HuH-7 (cell line): ENCODE measurements around the gene FAAP100.
A peak's percentile ranks its signal among the peaks of the same experiment; 100 is the strongest.

Experiments
- DNase-seq: peaks from one replicate; pipeline ENCODE4 v3.0.0; 2011; ENCODE audit warnings: low spot score

The FAAP100 gene

DNA sequence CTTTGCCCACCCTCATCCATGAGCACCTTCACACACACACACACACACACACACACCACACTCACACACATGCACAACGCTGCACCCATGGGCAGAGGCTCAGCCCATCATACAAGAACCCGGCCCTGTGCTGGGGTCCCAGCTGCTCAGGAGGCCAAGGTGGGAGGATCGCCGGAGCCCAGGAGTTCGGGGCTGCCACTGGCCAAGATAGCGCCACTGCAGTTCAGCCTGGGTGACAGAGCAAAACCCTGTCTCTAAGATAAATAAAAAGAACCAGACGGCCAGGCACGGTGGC, 27.3 kb downstream of the FAAP100 start:
- no peak for DNase-seq

DNA sequence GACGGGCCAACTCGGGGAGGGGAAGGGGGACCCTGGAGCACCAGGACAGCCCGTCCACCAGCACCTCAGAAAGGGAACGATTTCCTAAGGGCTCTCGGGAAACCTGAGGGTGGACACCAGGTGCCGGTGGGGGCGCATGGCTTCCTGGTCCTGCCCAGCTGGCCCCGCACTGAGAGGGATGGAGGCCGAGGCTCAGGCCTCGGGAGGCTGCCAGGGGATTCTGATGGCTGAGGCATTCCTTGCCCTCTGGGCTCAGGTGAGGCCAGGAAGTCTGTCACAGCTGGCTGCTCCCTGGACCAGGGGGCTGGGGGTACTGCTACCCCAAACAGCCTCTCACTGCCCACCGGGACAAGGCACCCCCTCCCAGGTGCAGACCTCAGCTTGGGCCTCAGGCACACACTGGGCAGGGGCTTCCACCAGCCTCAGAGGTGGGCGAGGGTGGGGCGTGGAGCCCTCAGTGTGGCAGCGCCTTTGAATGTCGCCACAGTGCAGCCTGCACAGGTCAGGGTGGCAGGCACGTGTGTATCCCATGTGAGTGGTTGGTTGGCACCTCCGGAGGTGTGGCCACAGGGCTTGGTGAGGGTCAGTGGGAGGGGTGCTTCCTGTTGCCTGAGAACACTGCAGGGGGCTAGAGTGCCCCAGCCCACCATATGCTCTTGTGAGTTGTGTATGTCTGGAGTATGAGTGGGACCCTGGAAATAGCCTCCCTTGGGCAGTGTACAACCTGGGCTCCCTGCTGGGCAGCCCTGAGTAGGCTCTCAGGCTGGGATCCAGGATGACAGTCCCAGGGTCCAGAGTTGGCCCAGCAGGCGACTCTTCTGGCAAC, 27.9 kb downstream of the FAAP100 start:
- DNase-seq: no peak

DNA sequence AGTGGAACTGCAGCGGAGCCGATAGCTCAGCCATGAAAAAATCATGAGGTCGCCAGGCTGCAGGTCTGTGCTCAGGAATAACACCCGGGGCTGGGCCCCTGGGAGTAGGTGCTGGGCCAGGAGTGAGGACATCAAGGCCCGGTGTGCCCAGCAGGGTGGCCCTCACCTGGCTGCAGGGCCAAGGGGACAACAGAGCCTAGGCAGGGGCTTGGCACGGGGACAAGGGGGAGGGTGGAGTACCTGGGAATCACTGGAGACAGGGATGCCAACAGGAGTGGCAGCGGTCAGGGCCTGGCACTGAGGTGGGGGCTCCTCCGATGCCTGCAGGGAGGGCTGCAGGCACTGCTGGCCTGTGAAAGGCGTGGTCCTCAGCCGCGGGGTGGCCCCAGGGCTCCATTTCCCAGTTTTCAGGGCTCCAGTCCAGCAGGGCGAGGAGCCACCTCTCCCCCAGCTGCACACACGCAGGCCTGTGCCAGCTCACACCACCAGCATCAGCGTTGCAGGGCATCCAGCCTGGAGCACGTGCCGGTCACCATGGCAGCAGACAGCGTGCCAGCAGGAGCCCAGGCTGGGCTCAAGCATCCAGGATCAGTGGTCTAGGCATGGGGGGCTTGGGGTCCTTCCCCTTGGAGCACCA, 28.6 kb downstream of the FAAP100 start:
- DNase-seq: no peak

DNA sequence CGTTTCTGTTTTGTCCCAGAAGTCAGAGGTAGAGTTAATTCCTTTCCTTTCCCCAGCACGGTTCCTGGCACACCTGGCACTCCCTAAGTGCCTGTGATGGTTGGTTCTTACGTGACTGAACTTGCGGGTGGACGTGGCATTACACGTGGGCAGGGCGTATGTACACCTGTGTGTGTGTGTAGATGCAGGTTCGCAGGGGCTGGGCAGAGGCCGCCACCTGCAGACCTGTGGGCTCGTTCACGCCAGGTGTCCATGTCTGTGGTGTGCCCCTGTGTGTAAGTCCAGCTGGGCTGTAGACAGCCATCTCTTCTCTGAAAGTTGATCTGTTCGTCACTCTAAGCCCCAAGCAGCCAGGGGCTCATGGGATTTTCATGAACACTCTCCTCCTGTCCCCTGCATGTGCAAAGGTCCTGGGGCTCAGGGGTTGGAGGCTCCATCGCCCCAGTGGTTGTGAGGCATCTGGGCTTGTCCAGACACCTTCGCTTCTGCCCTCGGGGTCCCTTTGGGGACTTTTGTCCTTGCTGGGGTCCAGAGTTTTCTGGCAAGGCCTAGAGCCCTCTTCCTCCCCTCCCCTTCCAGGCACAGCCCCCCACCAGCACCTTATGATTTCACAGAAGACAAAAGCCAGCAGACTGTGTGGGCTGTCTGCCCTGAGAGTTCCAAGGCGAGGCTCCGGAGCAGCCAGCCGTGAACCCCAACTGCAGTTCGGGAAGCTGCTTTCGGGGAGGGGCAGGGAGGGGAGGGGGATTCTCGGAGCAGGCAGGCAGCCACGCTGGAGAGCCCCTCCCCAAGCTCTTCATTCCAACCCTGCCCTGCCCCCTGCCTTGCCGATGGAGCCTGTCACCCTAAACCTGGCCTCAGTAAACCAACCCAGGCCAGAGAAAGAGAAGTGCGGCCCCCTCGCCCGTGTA, 29.4 kb downstream of the FAAP100 start:
- DNase-seq: peak; percentile 86

DNA sequence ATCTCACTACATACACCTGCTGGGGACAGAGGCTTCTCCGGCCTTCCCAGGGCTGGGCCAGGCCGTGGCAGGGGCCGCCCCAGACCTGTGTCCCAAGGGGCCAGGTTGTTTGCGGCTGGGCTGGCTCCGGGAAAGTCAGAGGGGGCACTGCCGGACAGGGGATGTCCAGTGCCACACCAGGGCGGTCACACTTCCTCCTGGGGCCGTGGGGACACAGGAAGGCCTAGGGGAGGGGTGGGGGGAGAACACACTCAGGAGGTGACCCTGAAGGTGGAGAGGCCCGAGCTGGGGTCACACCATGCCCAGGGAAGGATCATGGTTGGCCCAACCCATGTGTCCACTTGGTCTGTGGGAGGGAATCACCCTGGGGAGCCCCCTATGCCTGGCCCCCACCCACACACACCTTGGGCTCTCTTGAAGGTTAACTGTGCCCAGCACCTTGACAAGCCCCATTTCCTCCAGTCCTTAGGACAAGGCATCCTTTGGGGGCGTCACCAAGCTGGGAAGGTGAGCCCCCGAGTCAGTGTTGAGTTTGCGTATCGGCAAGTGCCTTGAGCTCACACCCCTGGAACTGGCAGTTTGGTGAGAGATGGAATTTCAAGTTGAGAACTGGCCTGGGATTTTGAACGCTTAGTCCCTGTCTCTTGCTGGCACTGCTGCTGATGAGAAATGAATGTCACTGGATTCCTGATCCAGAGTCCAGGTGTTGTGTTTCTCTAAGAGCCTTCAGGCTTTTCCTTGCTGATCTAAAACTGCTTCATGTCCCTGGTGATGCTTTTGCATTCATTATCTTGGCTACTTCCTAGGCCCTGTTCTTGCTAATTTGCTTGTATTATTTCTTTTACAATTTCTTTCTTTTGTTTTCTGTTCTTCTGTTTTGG, 31.9 kb downstream of the FAAP100 start:
- no peak for DNase-seq

DNA sequence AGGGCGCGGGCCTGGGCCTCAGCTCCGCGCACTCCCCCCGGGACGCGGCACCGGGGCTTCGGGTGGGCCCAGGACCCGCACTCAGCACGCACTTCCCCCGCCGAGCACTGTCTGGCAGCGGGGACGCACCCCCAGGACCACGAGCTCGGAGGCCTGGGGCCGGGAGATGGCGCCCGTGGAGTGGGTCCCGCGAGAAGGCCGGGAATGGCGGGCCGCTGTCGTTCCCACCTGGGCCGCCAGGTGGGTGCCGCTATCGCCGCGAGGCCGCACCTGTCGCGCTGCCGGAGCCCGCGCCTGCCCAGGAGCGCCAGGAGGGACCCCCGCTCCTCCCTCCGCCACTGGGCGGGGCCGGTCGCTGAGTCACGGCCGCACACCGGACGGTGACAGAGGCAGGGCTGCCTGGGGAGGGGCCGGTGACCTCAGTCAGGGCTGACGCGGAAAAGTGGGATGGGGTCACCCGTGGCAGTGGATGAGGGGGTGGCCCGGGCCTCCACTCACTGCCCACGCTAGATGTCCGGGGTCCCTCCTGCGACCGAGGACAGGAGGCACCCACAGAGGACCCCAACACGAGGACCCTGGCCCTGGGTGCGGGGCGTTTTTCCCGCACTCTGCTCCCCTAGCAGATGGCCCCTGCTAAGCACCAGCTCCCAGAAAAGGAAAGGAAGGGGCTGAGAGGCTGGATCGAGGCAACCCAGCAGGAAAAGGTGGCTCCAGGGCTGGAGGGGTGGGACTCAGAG, 32.7 kb downstream of the FAAP100 start:
- no peak for DNase-seq

DNA sequence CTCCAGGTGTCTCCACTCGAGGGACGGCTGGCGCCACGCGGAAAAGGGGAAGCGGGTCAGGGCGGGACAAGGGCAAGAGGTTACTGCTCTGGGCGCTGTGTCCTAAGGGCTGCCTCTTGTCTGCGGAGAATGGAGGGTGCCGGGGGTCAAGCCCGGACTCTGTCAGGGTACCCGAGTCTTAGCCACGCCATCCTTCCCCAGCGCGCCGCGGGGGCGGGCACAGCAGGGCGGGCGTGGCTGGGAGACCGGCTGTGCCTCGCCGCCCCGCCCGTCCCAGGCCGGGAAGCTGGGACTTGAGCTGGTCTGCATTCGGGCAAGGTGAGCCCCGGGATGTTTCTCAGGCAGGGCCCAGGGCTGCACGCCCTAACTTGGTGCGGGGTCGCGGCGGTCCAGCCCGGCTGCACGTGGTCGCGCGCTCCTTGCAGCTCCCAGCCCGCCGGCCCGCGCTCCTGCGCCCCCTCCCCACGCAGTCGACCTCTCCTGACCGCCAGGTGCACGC, 33.3 kb downstream of the FAAP100 start:
- DNase-seq: no peak

DNA sequence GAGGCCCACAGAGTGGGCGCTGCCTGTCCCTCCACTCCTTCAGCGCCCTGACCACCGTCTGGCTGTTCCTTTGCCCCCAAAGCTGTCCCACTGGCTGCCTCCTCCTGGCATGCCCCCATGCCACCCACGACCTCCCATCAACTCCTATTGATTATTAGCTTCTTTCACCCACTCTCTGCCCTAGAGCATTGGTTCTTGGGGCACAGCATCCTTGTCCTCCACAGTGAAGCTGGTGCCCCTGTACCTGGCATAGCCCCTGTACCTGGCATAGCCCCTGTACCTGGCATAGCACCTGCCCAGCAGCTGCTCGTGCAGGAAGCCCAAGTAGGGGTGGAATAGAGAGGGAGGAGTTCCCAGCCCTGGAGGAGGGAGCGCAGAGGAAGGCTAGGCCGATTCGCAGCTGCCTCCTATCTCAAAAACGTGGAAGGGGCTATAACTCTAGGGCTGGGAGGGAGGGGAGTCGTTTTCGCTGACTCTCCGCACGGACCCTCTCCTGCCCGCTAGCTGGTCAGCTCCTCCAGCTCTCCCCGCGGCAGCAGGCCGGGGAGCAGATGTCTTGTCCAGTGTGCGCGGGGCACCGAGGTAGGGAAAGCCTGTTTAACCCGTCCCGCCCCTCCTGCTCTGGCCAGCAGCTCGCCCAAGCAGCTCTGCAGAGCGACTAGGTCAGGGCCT, 33.9 kb downstream of the FAAP100 start:
- DNase-seq: no peak

DNA sequence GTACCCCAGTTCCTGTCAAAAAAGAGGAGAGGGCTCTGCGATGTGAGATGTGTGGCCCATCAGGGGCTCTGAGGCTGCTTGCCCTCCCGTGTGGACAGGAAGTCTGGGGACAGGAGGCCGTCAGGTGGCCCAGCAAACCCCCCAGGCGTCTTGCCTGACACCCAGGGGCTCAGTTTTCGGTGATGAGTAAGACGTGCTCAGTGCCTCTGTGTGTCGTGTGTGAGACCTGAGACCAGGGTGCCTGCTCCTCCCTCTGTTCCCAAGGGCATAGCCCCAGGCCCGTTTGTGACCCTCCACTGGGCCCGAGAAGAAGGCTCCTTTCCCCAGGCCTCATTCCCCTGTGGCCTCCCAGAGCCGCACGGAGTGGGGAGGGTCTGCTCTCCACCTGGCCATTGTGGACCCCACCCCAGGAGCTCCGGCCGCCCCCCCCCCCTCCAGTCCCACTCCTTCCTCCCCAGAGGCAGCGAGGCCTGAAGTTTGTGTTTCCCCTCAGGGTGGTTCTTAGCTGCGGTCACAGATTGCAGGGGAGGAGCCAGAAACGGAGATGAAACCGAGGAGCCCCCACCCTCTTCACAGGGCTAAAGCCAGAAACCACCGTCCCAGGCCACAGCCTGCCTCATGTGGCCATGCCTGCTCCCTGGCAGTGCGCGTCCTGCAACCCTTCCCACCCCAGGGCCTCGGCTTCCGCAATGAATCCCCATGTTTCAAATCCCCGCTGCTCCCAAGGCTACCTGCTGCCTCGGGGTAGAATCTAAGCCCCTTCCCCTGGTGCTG, 34.6 kb downstream of the FAAP100 start:
- no peak for DNase-seq

DNA sequence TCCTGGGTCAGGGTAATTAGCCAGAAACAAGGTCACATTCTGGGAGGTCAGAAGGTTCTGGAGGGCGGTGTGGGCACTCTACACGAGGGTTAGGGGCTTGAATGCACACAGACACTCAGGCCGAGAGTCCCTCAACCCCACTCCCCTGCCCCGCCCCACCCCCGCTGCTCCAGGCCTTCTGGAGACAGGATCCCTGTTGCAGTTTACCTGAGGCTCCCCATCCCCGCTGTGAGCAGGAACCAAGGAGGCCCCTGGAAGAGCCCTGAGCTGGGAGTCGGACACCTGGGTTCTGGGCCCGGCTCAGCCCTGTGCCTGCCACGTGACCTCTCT, 35.2 kb downstream of the FAAP100 start:
- DNase-seq: no peak

DNA sequence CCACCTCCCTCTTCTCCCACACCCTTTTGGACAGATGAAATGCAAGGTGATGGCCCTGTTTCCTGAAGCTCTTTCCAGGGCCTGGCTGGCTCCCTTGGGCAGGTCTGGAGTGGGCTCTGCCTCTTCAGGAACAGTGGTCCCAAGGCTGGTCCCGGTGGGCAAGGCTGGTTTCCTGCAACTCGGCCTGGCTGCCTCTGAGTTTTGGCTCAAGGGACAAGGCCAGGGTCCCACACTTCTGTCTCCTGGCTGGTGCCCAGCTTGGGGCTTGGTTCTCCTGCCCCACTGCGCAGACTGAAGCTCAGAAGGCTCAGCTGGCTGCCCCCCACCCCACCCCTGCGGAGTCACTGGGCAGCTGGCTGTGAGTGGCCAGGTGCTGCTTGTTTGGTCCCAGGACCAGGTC, 35.7 kb downstream of the FAAP100 start:
- DNase-seq: no peak

DNA sequence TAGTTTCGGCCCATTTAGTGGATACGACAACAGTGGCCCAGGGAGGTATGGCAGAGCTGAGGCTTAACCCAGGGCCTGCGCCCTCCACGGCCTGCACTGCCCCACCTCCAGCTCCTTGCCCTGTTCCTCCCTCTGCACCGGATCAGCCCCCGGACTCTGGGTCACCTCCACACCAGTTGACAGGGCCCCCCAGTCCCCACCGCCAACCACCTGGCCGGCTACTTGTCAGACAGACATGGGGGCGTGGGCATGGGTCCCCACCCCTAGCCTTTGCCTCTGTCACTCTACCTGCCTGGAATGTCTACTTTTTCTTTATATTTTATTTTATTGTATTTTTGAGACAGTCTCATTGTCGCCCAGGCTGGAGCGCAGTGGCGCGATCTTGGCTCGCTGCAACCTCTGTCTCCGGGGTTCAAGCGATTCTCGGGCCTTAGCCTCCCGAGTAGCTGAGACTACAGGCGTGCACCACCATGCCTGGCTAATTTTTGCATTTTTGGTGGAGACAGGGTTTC, 36.6 kb downstream of the FAAP100 start:
- DNase-seq: no peak

DNA sequence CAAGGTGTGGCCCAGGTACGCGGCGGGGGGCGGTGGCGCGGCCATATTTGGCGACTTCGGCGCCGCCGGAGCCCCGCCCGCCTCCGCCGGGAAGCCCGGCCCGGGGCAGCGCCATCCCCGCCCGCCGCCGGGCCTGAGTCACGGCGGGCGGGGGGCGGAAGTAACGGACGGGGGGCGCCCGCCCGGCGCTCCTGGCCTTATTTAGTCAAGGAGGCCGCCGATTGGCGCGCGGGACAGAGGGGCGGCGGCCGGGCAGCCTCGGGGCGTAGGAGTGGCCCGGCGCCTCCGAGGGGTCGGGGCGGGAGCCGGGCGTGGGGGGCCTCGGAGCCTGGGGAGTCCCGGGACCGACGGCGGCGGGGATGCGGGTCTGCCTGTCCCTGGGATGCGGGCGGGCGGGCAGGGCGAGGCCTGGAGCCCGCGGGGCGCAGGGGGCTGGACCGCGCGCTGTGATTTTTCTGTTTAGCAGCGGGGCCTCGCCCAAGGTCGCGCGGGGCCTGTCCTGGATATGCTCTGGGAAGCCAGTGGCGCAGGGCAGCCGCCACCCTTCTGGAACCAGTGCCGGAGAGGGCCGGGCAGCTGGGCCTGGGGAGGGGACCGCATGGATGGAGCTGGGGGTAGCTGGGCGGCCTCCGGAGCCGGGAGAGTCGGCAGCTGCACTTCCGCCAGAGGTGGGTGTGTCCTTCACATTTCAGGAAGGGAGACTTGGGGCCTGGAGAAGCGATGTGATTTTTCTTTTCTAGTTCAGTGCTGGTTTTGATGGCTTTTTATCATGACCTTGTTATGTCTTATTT, 37.2 kb downstream of the FAAP100 start:
- no peak for DNase-seq

DNA sequence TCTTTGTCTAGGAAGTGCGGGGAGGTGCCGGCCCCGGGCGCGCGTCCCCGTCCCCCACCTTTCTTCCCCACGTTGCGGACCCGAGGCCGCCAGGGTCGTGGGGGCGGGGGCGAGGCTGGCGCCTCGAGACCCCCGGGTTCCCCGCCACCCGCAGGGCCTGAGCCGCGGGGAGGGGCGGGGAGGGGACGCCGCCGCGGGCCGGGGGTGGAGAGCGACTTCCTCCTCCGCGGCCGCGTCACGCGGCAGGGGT, 37.7 kb downstream of the FAAP100 start:
- DNase-seq: no peak

DNA sequence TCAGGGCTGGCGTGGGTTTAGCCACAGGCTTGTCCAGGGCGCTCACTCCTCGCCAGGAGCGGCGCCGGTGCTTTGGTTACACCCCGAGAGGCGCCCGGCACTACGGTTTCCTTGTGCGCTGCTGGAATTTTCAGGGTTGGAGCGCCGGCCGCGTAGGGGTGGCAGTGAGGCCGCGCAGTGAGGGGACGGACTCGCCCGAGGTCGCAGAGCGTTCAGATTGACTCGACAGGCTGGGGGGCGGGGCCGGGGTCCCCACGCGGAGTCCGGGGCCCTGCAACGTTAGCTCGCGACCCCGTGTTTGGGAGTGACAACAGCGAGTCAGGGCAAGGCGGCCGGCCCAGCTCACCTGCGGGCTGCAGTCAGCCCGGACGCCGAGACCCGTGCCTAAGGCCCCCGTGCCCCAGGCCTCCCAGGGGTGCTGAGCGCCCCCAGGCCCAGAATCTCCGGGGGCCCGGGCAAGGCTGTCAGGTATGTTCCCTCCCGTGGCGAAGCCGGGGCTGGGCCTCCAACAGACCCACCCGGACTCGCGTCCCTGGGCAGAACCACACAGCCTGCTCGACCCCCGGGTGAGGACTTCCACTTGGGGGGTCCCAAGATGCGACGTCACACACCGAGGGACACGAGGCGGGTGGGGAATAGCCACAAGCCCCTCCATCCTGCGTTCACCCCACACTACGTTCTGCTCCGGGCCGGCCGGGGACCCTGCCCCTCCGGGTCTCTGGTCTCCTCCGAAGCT, 38.2 kb downstream of the FAAP100 start:
- no peak for DNase-seq

DNA sequence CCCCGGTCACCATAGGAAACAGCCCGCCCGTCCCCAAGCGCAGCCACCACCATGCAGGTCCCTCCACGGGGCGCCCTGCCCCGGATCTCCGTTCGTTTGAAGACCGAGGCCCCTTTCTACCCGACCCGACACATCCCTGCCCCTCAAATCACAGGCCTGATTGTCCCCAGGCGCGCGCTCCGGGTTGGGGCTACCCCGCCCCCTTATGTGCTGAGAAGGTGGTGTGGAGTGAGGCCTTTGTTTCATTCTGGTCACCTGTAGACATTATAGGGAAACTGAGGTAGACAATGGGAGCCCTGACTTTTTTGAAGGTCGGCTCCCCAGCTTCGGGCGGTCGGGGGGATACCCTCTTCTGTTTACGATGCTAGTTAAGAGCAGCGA, 38.8 kb downstream of the FAAP100 start:
- no peak for DNase-seq

DNA sequence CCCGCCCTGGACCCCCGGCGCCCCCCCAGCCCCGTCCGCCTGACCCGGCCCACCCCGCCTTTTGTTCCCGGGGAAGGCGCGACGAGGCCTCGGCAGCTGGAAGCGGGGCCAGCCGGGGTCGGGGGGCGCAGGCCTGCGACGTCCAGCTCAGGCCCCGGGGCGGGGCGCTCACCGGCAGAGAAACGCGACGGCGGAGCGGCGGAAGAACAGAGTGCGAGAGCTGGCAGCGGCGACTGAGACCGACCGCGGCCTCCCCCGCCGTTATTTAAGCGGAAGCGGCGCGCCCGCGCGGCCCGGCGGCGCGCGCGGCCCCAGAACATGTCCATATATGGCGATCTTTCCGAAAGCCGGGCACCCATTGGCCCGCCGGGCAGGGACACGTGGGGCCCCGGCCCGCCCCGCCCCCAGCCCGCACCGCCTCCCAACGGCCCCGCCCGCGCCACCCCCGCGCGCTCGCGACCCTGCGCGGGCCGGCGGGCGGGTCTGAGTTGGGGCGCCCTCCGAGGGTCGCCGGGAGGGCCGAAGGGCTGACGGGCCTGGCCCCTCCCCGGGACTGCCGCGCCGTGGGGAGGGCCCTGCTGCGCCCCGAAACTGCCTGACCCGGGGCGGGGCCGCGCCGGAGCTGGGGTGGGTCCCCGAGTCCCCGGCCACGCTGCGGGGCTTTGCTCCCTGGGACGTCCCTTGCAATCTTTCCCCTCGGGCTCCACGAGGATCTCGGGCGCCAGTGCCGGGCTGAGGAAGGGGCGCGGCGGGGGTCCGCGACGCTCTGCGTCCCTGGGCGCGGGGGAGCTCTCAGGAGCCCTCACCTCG, 39.4 kb downstream of the FAAP100 start, which contains the start of gene ACTG1:
Gene ACTG1, minus strand, starts transcription at position 238 of the 810 bp plus-strand sequence. CDS start 445 bp downstream, outside the sequence.
- peak; percentile 95 for DNase-seq
